PC-9 (cell line): Measurements from ENCODE around the gene EIF3K. TPM values are rescaled to one million over a fixed set of nuclear protein-coding genes. Genes with fewer than 3 reads are reported as not detected.

ENCODE experiments used
- BruUV-seq: library from RNA; stranded (reverse); fragments of 400-500 nt; replicated peaks from 2 replicates; lab custom pipeline; 2021; lab: Mats Ljungman, UMichigan
- CTCF ChIA-PET: fragments of 300-600 bp; sonication (Branson Sonifier 250); formaldehyde crosslinking; loops from one replicate; lab custom pipeline; 2022; ENCODE audit warnings: antibody characterized with exemption; lab: Charles Lee
- POLR2A ChIA-PET: fragments of 300-600 bp; sonication (Branson Sonifier 250); formaldehyde crosslinking; loops from one replicate; lab custom pipeline; 2022; ENCODE audit warnings: antibody characterized with exemption; ENCODE audit not compliant: unreplicated experiment; lab: Charles Lee
- DNase-seq, 2 experiments: peaks; one replicate each; pipeline versions ENCODE4 v3.0.0 to v3.0.0-alpha.2; 2015 to 2022; ENCODE audit warnings: mixed read lengths in 1 of 2
- H2AFZ ChIP-seq: fragments of 200-600 bp; sonication (generic); 2 replicates; pipeline ENCODE4 v1.8.1; 2017; ENCODE audit warnings: antibody characterized with exemption
- H3F3A ChIP-seq: fragments of 200-600 bp; sonication (generic); 2 replicates; pipeline ENCODE4 v1.8.1; 2017; ENCODE audit warnings: antibody characterized with exemption, mild to moderate bottlenecking, low read depth; ENCODE audit not compliant: insufficient read depth
- H3K27ac ChIP-seq: fragments of 200-600 bp; sonication (generic); 2 replicates; pipeline ENCODE4 v1.6.1; 2016; ENCODE audit warnings: mixed run types
- H3K27me3 ChIP-seq: fragments of 200-600 bp; sonication (generic); 2 replicates; pipeline ENCODE4 v1.6.1; 2016; ENCODE audit warnings: low read depth, mixed run types; ENCODE audit not compliant: insufficient read depth
- H3K36me3 ChIP-seq: fragments of 200-600 bp; sonication (generic); 2 replicates; pipeline ENCODE4 v1.6.1; 2016; ENCODE audit warnings: low read depth, mixed run types
- H3K4me1 ChIP-seq: fragments of 200-600 bp; sonication (generic); replicated peaks from 2 replicates; pipeline ENCODE4 v1.6.1; 2016; ENCODE audit warnings: mixed run types; ENCODE audit not compliant: insufficient read depth
- H3K4me2 ChIP-seq: fragments of 200-600 bp; sonication (generic); 2 replicates; pipeline ENCODE4 v1.6.1; 2017; ENCODE audit warnings: mixed run types
- H3K4me3 ChIP-seq: fragments of 200-600 bp; sonication (generic); 2 replicates; pipeline ENCODE4 v1.6.1; 2016; ENCODE audit warnings: mixed run types
- H3K79me2 ChIP-seq: fragments of 200-600 bp; sonication (generic); 2 replicates; pipeline ENCODE4 v1.6.1; 2017; ENCODE audit warnings: low read depth, mixed run types
- H3K9me2 ChIP-seq: fragments of 200-600 bp; sonication (generic); 2 replicates; pipeline ENCODE4 v1.8.1; 2017; ENCODE audit warnings: mild to moderate bottlenecking; ENCODE audit not compliant: insufficient read depth
- H3K9me3 ChIP-seq: fragments of 200-600 bp; sonication (generic); 2 replicates; pipeline ENCODE4 v1.8.1; 2016; ENCODE audit warnings: low read depth; ENCODE audit not compliant: insufficient read depth
- H4K20me1 ChIP-seq: fragments of 200-600 bp; sonication (generic); 2 replicates; pipeline ENCODE4 v1.8.1; 2017; ENCODE audit not compliant: insufficient read depth
- CTCF ChIP-seq: fragments of 200-600 bp; sonication (generic); conservative IDR thresholded peaks from 2 replicates; pipeline ENCODE4 v1.6.1; 2017; ENCODE audit warnings: mixed run types, antibody characterized with exemption, mild to moderate bottlenecking, moderate library complexity
- EZH2 ChIP-seq: fragments of 200-600 bp; sonication (generic); IDR thresholded peaks from 2 replicates; pipeline ENCODE4 v1.8.0; 2017; ENCODE audit warnings: antibody characterized with exemption, low read depth
- intact Hi-C: fragments of 100-400 bp; cut with micrococcal nuclease; formaldehyde crosslinking; loops from one replicate; pipeline ENCODE4 v1.10.0; 2022; ENCODE audit not compliant: unreplicated experiment
- total RNA-seq: library from RNA; stranded (reverse); gene quantifications from 2 replicates; pipeline ENCODE4 v1.2.3, GENCODE V29; 2021

Gene EIF3K
- total RNA-seq, 1 experiment from 2014 or later: 230 TPM

DNA sequence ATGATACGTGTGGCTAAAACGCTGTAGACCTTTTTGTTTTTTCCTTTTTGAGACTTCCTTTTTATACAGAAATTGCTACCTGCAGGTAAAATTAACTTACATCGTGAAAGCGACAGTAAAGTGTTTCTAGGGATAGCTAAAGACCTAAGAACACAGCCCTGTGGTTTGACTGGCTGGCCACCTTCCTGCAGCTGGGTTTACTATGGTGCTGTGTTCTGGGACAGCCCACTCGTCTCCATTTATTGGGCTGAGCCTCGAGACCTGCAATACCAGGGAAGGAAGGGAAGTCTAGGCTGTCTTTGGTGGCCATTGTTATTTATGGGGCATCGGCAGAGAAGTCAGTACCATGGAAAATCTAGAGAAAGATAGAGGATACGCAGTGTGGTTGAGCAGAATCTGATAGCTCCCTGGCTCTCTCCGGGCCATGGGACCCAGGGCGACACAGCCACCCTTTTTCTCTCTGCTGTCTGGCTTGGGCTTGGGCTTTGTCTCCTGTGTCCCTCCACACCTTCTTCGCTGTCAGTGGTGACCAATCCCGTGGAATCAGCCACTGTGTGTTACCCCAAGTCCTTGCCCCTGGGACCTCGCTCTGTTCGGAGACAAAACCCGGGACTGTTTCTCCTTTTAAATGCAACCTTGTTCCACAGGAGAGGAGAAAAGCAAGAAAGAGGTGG is 59.4 kb downstream of the EIF3K start:
- H3K4me2 ChIP-seq: peak overlapping the region; percentile 8; the same call in 1 of the 2 replicates
- intact Hi-C loops: no loop called here
- no TSS peak for BruUV-seq
- no peaks in the 10 kb centered on the region for H3K9me3 ChIP-seq
- H3K4me3 ChIP-seq: no peak overlapping the region
- peaks cover 40% of the 10 kb centered on the region for H4K20me1 ChIP-seq
- no peaks in the 10 kb centered on the region for H3K27me3 ChIP-seq
- no peak for DNase-seq
- H3K36me3 ChIP-seq: peaks cover 21% of the 10 kb centered on the region; the same call in 1 of the 2 replicates
- H3K4me1 ChIP-seq: peaks cover 62% of the 10 kb centered on the region
- ChIA-PET CTCF (no interaction called here), POLR2A (interaction anchor here (0.7 kb wide), 1 partner anchor 57 kb away, joined by 12 read pairs; no protein-coding TSS in a partner anchor)
- TF ChIP-seq EZH2 (no peak), CTCF (no peak)
- H3F3A ChIP-seq: peaks cover 71% of the 10 kb centered on the region
- H3K9me2 ChIP-seq: no peaks in the 10 kb centered on the region
- peak overlapping the region; percentile 100 for H3K27ac ChIP-seq
- no peak overlapping the region for H2AFZ ChIP-seq
- peaks cover 93% of the 10 kb centered on the region for H3K79me2 ChIP-seq

GRCh38 chr19:38678891-38679494 is 60.0 kb downstream of the EIF3K start:
- Histone ChIP-seq H3K27me3 (no peaks in the 10 kb centered on the region), H3K9me2 (no peaks in the 10 kb centered on the region), H3F3A (peaks cover 74% of the 10 kb centered on the region), H3K36me3 (peaks cover 21% of the 10 kb centered on the region; the same call in 1 of the 2 replicates), H3K4me1 (peaks cover 65% of the 10 kb centered on the region), H3K4me2 (peak overlapping the region; percentile 8), H3K27ac (peak overlapping the region; percentile 100), H3K9me3 (no peaks in the 10 kb centered on the region), H3K79me2 (peaks cover 89% of the 10 kb centered on the region), H4K20me1 (peaks cover 37% of the 10 kb centered on the region), H2AFZ (no peak overlapping the region), H3K4me3 (no peak overlapping the region)
- ChIA-PET POLR2A (no interaction called here), CTCF (no interaction called here)
- no TSS peak for BruUV-seq
- intact Hi-C loops: no loop called here
- no peak for DNase-seq
- TF ChIP-seq CTCF (no peak), EZH2 (no peak)

DNA sequence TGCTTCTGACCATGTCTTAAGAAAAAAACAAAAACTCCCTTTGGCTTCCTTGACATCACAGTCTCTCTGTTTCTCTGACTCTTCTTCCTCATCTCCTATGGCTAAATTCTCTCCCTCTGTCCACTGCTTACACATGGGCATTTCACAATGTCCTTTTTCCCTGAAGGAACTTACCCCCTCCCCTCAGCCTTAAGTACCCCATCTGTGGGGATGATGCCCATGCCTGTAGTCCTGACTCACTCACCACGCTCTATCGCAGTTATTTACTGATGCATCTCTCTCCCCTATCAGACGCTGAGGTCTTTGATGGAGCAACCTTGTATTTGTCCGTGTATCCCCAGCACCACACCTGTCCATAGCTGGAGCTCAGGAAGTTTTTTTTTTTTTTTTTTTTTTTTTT is 60.9 kb downstream of the EIF3K start:
- no peak for TF ChIP-seq CTCF
- no peak for TF ChIP-seq EZH2
- ChIA-PET CTCF (interaction anchor here (0.6 kb wide), 1 partner anchor 15 kb away, joined by 4 read pairs; no protein-coding TSS in a partner anchor), POLR2A (interaction anchor here (0.5 kb wide), 1 partner anchor 11 kb away, joined by 4 read pairs; no protein-coding TSS in a partner anchor)
- H3K4me2 ChIP-seq: no peak overlapping the region
- H3K9me3 ChIP-seq: no peaks in the 10 kb centered on the region
- H3K4me3 ChIP-seq: no peak overlapping the region
- no peak overlapping the region for H2AFZ ChIP-seq
- no peaks in the 10 kb centered on the region for H3K9me2 ChIP-seq
- peak overlapping the region; percentile 100 for H3K27ac ChIP-seq
- no TSS peak for BruUV-seq
- H3K36me3 ChIP-seq: peaks cover 21% of the 10 kb centered on the region; the same call in 1 of the 2 replicates
- DNase-seq: peak in 1 of 2 experiments; percentile 64
- H3K27me3 ChIP-seq: no peaks in the 10 kb centered on the region
- peaks cover 73% of the 10 kb centered on the region for H3K4me1 ChIP-seq
- peaks cover 28% of the 10 kb centered on the region for H4K20me1 ChIP-seq
- peaks cover 84% of the 10 kb centered on the region for H3K79me2 ChIP-seq
- H3F3A ChIP-seq: peaks cover 80% of the 10 kb centered on the region
- intact Hi-C loops: loop anchor here (5.0 kb wide), 1 partner anchor 172 kb away; no protein-coding TSS in a partner anchor
